Heart left ventricle (tissue), 13 donors: ENCODE data around the gene REPIN1.

Experiments
- POLR2A ChIP-seq, 2 donors: fragments of 450-650 bp; IDR thresholded peaks; one replicate each; pipeline ENCODE4 v1.6.1; 2017; ENCODE audit warnings: antibody characterized with exemption in 2 of 2, mild to moderate bottlenecking in 2 of 2, moderate library complexity in 2 of 2
- TF ChIP-seq, protein P1 (sequence below), 12 donors: fragments of 200-600 bp; sonication (generic) in 4 of 12; IDR thresholded peaks; one replicate each; pipeline versions ENCODE4 v1.5.0 to v1.8.0; 2018 to 2022; ENCODE audit warnings: antibody characterized with exemption in 12 of 12, mild to moderate bottlenecking in 5 of 12
- donor health status: ischemic (EF 13 %, LVEDD 7.1; RV severe dilation, severe dysfunction).
- donor health status: DM: no; HTN: yes; CAD: no.
- donor health status: DM: no; HTN: no; CAD: no.
- donor health status: ischemic (EF 25% LVEDD 6.9; RV normal size, moderate dysfunction).
- donor health status: ischemic (EF 25% LVEDD 5.7; RV mildly dilated, moderate dysfunction).
- donor health status: ischemic (EF 35%, LVEDD 5.7; RV mildly dilated, moderate dysfunction).
- donor health status: nonischemic (EF 11% LVEDD 7.7; RV severe dilation, severe dysfunction).
- donor health status: DM: yes; HTN: yes; CAD: no.
- donor health status: PGD.
- donor health status: ischemic (EF 29% LVEDD 5.4; RV normal size, mild dysfunction).
- donor health status: nonischemic (EF 23%, LVEDD 6.1; RV moderate dilation, normal function).

DNA sequence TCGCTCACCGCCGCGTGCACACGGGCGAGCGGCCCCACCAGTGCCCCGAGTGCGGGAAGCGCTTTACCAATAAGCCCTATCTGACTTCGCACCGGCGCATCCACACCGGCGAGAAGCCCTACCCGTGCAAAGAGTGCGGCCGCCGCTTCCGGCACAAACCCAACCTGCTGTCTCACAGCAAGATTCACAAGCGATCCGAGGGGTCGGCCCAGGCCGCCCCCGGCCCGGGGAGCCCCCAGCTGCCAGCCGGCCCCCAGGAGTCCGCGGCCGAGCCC lies 3.3 kb downstream of the REPIN1 start:
- TF ChIP-seq, protein P1, sequence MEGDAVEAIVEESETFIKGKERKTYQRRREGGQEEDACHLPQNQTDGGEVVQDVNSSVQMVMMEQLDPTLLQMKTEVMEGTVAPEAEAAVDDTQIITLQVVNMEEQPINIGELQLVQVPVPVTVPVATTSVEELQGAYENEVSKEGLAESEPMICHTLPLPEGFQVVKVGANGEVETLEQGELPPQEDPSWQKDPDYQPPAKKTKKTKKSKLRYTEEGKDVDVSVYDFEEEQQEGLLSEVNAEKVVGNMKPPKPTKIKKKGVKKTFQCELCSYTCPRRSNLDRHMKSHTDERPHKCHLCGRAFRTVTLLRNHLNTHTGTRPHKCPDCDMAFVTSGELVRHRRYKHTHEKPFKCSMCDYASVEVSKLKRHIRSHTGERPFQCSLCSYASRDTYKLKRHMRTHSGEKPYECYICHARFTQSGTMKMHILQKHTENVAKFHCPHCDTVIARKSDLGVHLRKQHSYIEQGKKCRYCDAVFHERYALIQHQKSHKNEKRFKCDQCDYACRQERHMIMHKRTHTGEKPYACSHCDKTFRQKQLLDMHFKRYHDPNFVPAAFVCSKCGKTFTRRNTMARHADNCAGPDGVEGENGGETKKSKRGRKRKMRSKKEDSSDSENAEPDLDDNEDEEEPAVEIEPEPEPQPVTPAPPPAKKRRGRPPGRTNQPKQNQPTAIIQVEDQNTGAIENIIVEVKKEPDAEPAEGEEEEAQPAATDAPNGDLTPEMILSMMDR (IDR thresholded peaks at IDR 0.05), result no peak
- TF ChIP-seq POLR2A (IDR thresholded peaks at IDR 0.05), result no peak
